Panc1 (cell line): ENCODE results near the gene GBP7. TPM values are rescaled to one million over a fixed set of nuclear protein-coding genes. Genes with fewer than 3 reads are reported as not detected.

ENCODE experiments used
- ATAC-seq: fragments of 200-7000 bp; cut with Tn5 transposase; 2 replicates; pipeline ENCODE4 v1.9.1; 2020; ENCODE audit warnings: mild to moderate bottlenecking, moderate library complexity
- BruUV-seq: library from RNA; stranded (reverse); fragments of 400-500 nt; replicated peaks from 2 replicates; lab custom pipeline; 2021; lab: Mats Ljungman, UMichigan
- CTCF ChIA-PET: fragments of 300-600 bp; sonication (Branson Sonifier 250); formaldehyde crosslinking; loops from one replicate; lab custom pipeline; 2022; ENCODE audit warnings: antibody characterized with exemption; lab: Charles Lee
- POLR2A ChIA-PET: fragments of 300-600 bp; sonication (Branson Sonifier 250); formaldehyde crosslinking; loops from one replicate; lab custom pipeline; 2022; ENCODE audit warnings: antibody characterized with exemption; lab: Charles Lee
- DNase-seq: peaks from one replicate; pipeline ENCODE4 v3.0.0-alpha.2; 2010; ENCODE audit warnings: low read depth, low spot score
- H3K27ac ChIP-seq: 2 replicates; pipeline ENCODE4 v1.5.1; 2011; ENCODE audit warnings: mild to moderate bottlenecking, low read length, inconsistent platforms
- H3K27me3 ChIP-seq: fragments of 200-500 bp; sonication (Bioruptor generic); 2 replicates; pipeline ENCODE4 v1.6.0; 2014; ENCODE audit warnings: low read length, inconsistent platforms; ENCODE audit not compliant: control insufficient read depth, insufficient read depth
- H3K36me3 ChIP-seq: fragments of 200-500 bp; sonication (Bioruptor generic); 2 replicates; pipeline ENCODE4 v1.5.1; 2014; ENCODE audit warnings: inconsistent platforms, mild to moderate bottlenecking, low read length, moderate library complexity; ENCODE audit not compliant: control insufficient read depth, insufficient read depth
- H3K4me1 ChIP-seq: 2 replicates; pipeline ENCODE4 v1.5.1; 2011; ENCODE audit warnings: inconsistent platforms, mild to moderate bottlenecking, low read length, moderate library complexity; ENCODE audit not compliant: control insufficient read depth, insufficient read depth
- H3K4me3 ChIP-seq, 2 experiments: 2 replicates each; pipeline ENCODE4 v1.5.1; 2011 to 2012; ENCODE audit warnings: low read depth in 2 of 2, low read length in 2 of 2, mild to moderate bottlenecking in 2 of 2, inconsistent platforms in 1 of 2, moderate library complexity in 1 of 2
- H3K9me3 ChIP-seq: fragments of 200-500 bp; sonication (Bioruptor generic); 2 replicates; pipeline ENCODE4 v1.5.1; 2014; ENCODE audit warnings: low read depth, mild to moderate bottlenecking, inconsistent platforms, low read length, moderate library complexity; ENCODE audit not compliant: control insufficient read depth, insufficient read depth
- POLR2AphosphoS5 ChIP-seq: IDR thresholded peaks from 2 replicates; pipeline ENCODE4 v1.6.1; 2012; ENCODE audit warnings: mild to moderate bottlenecking, low read depth, low read length, moderate library complexity
- SIN3A ChIP-seq: IDR thresholded peaks from 2 replicates; pipeline ENCODE4 v1.6.1; 2012; ENCODE audit warnings: low read depth, mild to moderate bottlenecking, low read length, moderate library complexity, borderline replicate concordance; ENCODE audit not compliant: insufficient read depth
- TCF7L2 ChIP-seq: IDR thresholded peaks from 2 replicates; pipeline ENCODE4 v1.6.1; 2011; ENCODE audit warnings: mild to moderate bottlenecking, low read depth, low read length, inconsistent platforms
- in situ Hi-C: cut with HindIII; loops from 2 replicates; pipeline ENCODE4 v1.10.0; 2016; ENCODE audit warnings: low sequenced_read_pairs, low pct_unique_long_range_greater_than_20kb
- intact Hi-C: fragments of 100-400 bp; cut with micrococcal nuclease; formaldehyde crosslinking; loops from one replicate; pipeline ENCODE4 v1.10.0; 2022; ENCODE audit not compliant: unreplicated experiment
- total RNA-seq: library from RNA; stranded (reverse); gene quantifications from one replicate; pipeline ENCODE4 v1.2.1, GENCODE V29; 2021; ENCODE audit not compliant: unreplicated experiment
- TF ChIP-seq, protein P1 (sequence below): fragments of 450-650 bp; IDR thresholded peaks from 2 replicates; pipeline ENCODE4 v1.5.1; 2017; ENCODE audit warnings: mild to moderate bottlenecking
- TF ChIP-seq, protein P2 (sequence below), 2 experiments: IDR thresholded peaks; 2 replicates each; pipeline ENCODE4 v1.6.1; 2011 to 2012; ENCODE audit warnings: low read depth in 2 of 2, control low read depth in 1 of 2, low read length in 1 of 2, mild to moderate bottlenecking in 1 of 2, moderate library complexity in 1 of 2; ENCODE audit not compliant: insufficient read depth in 1 of 2

Gene GBP7
- total RNA-seq, 1 experiment from 2014 or later, result not detected

DNA sequence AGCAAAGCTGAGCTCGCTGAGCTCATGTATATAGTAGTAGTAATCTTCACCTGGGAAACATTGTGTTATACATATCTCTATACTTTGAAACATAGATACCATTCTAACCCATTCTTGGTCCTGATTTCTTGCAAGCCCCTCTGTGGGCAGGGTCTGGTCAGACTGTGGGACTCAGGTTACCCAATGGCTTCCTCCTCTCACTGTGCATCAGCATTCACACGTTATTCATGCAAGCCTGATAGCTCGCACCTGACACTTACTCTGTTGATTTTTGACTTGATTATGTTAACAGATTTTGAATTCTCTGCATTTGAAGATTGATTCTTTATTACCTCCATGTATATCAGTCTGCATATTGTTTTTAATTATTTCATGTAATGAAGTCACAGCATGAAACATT lies 1.3 kb downstream of the GBP7 start:
- TF ChIP-seq, protein P1, sequence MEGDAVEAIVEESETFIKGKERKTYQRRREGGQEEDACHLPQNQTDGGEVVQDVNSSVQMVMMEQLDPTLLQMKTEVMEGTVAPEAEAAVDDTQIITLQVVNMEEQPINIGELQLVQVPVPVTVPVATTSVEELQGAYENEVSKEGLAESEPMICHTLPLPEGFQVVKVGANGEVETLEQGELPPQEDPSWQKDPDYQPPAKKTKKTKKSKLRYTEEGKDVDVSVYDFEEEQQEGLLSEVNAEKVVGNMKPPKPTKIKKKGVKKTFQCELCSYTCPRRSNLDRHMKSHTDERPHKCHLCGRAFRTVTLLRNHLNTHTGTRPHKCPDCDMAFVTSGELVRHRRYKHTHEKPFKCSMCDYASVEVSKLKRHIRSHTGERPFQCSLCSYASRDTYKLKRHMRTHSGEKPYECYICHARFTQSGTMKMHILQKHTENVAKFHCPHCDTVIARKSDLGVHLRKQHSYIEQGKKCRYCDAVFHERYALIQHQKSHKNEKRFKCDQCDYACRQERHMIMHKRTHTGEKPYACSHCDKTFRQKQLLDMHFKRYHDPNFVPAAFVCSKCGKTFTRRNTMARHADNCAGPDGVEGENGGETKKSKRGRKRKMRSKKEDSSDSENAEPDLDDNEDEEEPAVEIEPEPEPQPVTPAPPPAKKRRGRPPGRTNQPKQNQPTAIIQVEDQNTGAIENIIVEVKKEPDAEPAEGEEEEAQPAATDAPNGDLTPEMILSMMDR, result no peak
- TF ChIP-seq SIN3A (no peak), TCF7L2 (no peak), POLR2AphosphoS5 (no peak)
- TF ChIP-seq, protein P2, sequence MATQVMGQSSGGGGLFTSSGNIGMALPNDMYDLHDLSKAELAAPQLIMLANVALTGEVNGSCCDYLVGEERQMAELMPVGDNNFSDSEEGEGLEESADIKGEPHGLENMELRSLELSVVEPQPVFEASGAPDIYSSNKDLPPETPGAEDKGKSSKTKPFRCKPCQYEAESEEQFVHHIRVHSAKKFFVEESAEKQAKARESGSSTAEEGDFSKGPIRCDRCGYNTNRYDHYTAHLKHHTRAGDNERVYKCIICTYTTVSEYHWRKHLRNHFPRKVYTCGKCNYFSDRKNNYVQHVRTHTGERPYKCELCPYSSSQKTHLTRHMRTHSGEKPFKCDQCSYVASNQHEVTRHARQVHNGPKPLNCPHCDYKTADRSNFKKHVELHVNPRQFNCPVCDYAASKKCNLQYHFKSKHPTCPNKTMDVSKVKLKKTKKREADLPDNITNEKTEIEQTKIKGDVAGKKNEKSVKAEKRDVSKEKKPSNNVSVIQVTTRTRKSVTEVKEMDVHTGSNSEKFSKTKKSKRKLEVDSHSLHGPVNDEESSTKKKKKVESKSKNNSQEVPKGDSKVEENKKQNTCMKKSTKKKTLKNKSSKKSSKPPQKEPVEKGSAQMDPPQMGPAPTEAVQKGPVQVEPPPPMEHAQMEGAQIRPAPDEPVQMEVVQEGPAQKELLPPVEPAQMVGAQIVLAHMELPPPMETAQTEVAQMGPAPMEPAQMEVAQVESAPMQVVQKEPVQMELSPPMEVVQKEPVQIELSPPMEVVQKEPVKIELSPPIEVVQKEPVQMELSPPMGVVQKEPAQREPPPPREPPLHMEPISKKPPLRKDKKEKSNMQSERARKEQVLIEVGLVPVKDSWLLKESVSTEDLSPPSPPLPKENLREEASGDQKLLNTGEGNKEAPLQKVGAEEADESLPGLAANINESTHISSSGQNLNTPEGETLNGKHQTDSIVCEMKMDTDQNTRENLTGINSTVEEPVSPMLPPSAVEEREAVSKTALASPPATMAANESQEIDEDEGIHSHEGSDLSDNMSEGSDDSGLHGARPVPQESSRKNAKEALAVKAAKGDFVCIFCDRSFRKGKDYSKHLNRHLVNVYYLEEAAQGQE (IDR thresholded peaks at IDR 0.05; ENCODE audit: insufficient read depth in 1 of 2, low read depth in 2 of 2, low read length in 1 of 2), result no peak
- no TSS peak for BruUV-seq
- ATAC-seq (no peak), DNase-seq (no peak)
- Histone ChIP-seq H3K27me3 (no peaks in the 10 kb centered on the region), H3K36me3 (no peaks in the 10 kb centered on the region), H3K4me1 (no peaks in the 10 kb centered on the region), H3K4me3 (no peak overlapping the region), H3K27ac (no peak overlapping the region), H3K9me3 (no peaks in the 10 kb centered on the region)
- POLR2A ChIA-PET, result no interaction called here
- intact Hi-C loops, result no loop called here
- CTCF ChIA-PET, result no interaction called here
- in situ Hi-C loops, result no loop called here

DNA sequence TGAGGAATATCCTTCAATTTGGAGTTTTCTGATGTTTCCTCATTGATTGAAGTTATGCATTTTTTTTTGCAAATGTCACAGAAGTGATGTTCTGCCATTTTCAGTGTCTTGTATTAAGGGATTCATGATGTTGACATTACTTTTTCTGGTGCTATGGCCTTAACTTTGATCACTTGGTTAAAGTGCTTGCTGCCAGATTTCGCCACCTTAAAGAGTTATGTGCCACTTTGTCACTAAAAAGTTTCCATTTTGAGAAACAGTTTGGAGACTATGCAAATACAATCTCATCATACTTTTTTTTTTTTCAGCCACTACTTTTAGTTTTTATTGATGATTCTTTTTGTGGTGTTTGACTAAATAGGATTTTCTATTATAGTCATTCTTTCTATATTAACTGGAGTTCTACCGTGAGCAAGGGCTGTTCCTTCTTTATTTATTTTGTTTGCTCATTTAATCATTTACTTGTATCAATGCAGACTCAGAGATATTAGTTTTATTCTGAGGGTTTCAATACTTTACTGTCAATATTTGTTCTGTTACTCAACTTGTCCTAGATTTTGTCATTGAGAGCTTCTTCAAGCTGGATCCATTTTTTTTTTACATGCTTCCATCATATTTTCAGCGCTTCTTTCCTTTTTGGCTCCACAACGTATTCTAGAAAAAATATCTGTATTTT lies 3.2 kb downstream of the GBP7 start:
- Histone ChIP-seq H3K27ac (no peak overlapping the region), H3K9me3 (no peaks in the 10 kb centered on the region), H3K4me1 (no peaks in the 10 kb centered on the region), H3K27me3 (no peaks in the 10 kb centered on the region), H3K4me3 (no peak overlapping the region), H3K36me3 (no peaks in the 10 kb centered on the region)
- BruUV-seq, result no TSS peak
- TF ChIP-seq SIN3A (no peak), POLR2AphosphoS5 (no peak), TCF7L2 (no peak)
- TF ChIP-seq, protein P2 (IDR thresholded peaks at IDR 0.05; ENCODE audit: insufficient read depth in 1 of 2, low read depth in 2 of 2, low read length in 1 of 2), result no peak
- TF ChIP-seq, protein P1, result no peak
- in situ Hi-C loops, result no loop called here
- intact Hi-C loops, result no loop called here
- POLR2A ChIA-PET, result no interaction called here
- ATAC-seq, result no peak
- no peak for DNase-seq
- CTCF ChIA-PET, result no interaction called here
